NCI-H2196 (cell line): ENCODE measurements around the gene CD300A.

Experiments used
- DNase-seq: peaks from one replicate; lab custom pipeline; 2025; ENCODE audit not compliant: unreplicated experiment; lab: John Stamatoyannopoulos, UW

Gene CD300A

GRCh38 chr17:74439691-74440567 lies 26.5 kb upstream of the CD300A start:
- no peak for DNase-seq

GRCh38 chr17:74441537-74441936 lies 24.9 kb upstream of the CD300A start:
- DNase-seq, result no peak

GRCh38 chr17:74442291-74442669 lies 24.2 kb upstream of the CD300A start:
- DNase-seq, result no peak

GRCh38 chr17:74442670-74443515 lies 23.5 kb upstream of the CD300A start:
- DNase-seq, result peak; percentile 94

- no peak for DNase-seq
Observed at GRCh38 chr17:74443516-74444296, 22.7 kb upstream of the CD300A start.

DNA sequence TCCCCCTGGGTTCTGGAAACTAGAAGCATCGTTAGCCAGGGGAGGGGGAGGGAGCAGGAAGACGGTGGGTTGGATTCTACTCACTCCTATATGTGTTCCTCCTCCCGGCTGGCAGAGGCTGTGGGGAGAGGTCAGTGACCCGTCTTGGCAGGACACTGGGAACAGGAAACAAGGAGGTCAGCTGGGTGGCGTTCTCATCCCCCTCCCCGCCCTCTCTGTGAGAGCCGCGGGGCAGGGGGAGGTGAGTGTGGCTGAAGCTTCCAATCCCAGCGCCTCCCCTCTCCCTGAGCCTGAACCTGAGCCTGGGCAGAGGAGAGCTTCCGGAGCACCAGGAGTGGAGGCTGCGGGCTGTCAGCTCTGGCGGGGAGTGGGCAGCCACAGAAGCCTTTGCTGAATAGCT lies 22.0 kb upstream of the CD300A start:
- DNase-seq, result peak; percentile 44

GRCh38 chr17:74445158-74445557 lies 21.3 kb upstream of the CD300A start:
- no peak for DNase-seq

DNA sequence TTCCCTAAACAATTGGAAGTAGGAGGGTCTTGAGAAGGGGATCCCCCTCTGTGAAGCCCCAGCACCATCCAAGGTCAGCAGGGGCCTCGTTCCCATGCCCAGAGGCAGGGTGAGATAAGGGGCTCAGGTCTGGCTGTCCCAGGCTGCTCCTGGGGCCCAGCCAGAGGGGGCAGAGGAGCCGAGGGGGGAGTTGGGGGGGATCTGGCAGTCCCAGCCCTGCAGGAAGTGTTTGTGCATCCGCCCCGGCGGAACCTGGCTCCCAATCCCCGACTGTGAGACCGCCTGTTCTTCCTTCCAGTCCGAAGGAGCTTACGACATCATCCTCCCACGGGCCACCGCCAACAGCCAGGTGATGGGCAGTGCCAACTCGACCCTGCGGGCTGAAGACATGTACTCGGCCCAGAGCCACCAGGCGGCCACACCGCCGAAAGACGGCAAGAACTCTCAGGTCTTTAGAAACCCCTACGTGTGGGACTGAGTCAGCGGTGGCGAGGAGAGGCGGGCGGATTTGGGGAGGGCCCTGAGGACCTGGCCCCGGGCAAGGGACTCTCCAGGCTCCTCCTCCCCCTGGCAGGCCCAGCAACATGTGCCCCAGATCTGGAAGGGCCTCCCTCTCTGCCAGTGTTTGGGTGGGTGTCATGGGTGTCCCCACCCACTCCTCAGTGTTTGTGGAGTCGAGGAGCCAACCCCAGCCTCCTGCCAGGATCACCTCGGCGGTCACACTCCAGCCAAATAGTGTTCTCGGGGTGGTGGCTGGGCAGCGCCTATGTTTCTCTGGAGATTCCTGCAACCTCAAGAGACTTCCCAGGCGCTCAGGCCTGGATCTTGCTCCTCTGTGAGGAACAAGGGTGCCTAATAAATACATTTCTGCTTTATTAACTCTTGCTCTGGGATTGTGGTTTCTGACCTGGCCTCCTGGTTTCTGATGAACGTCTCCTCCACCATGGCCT lies 19.6 kb upstream of the CD300A start:
- no peak for DNase-seq

DNA sequence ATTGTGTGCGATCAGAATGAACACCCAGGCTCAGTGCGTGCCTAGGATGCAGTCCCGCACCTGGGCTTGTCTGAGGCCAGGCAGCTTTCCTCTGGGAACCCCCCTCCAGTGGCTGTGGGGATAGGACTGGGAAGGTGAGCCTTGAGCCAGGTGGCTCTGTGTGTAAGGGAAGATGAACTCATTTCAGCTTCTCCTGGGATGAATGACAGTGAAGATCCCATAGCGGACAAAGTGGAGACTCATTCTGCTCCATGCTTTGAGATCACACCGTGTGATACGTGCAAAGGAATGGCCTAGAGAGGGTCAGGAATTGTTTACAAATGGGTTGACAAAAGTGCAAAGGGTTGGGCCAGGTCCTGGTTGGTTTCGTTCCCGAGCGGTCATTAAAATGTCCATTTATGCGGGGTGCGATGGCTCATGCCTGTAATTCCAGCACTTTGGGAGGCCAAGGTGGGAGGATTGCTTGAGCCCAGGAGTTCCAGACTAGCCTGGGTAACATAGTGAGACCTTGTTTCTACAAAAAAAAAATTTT lies 18.7 kb upstream of the CD300A start:
- DNase-seq, result no peak

DNA sequence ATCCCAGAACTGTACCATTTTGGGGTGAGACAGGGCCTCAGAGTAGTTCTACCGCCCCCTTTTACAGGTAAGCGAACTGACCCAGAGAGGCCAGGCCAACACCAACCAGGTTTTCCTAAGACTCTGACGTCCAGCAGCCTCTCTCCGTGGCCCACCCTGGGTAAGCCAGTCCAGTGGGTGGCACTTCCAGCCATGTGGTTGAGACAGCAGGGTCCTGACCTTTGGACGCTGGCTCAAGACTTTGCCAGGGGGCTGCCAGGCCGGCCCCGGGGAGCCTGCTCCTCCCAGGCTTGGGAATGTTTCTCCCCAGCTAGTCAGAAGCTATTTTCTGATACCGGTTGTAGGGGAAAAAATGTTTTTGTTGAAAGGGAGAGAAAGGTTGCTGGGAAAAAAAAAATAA lies 17.7 kb upstream of the CD300A start:
- DNase-seq, result no peak

- no peak for DNase-seq
Observed at GRCh38 chr17:74449306-74449705, 17.1 kb upstream of the CD300A start.

DNA sequence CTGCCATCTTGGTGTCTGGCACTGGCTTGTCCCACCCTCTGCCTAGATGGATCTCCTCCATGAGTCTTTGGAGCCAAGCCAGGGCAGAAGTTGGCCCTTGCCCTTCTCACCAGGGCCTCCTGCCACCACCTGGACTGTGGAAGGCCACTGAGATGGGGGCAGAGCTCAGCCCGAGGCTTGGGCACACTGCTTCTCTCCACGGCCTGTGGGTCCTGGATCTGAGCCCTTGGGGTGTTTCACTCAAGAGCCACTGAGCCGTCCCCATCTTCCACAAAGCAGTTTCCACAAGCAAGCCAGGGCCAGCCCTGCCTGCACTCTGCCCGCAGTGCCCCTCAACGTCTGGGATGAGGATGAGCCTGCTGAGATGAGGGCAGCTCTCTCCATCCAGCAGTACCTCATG lies 16.7 kb upstream of the CD300A start:
- no peak for DNase-seq

- DNase-seq, result no peak
Observed at GRCh38 chr17:74450231-74450630, 16.2 kb upstream of the CD300A start.

- no peak for DNase-seq
Observed at GRCh38 chr17:74450925-74451403, 15.5 kb upstream of the CD300A start.

GRCh38 chr17:74451557-74451956 lies 14.9 kb upstream of the CD300A start:
- no peak for DNase-seq

DNA sequence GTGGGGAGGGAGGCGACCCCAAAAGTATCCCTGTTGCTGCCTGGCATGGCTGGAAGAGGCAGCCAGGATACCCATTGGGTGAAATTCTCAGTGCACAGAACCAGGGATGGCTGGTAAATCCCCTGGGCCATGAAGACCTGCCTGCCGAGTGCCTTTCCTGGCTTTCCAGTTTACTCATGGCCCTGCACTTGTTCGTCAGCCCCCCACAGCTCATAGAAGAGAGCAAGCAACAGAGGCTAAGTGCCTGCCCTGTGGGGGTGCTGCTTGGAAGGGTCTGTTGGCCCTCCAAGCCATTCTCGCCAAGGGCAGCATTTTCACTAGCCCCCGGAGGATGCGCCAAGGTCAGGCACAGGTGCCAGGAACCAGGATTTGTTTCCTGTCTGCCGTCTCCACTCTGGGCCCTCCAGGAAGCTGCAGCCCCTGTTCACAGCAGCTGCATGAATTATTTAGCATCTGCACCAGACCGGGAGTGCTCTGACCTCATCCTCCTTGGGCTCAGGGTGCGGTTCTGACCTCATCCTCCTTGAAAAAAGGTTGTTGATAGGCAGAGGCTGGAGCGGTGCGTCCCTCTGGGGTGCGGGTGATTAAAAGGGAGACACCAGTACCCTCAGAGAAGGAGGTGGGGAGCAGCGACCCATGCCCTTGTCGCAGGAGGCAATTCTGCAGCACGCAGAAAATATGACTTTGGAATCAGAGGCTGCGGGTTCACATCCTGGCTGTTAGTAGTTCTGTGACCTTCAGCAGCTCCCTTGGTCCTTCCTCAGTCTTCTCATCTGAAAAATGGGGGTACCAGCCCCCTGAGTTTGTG lies 14.2 kb upstream of the CD300A start:
- peak; percentile 35 for DNase-seq

GRCh38 chr17:74452841-74453661 lies 13.4 kb upstream of the CD300A start:
- no peak for DNase-seq

- DNase-seq, result no peak
Observed at GRCh38 chr17:74453665-74454196, 12.7 kb upstream of the CD300A start.
